ENCODE results near the gene CNTNAP3. TPM values are rescaled to one million over a fixed set of nuclear protein-coding genes. Genes with fewer than 3 reads are reported as not detected.
A peak's percentile ranks its signal among the peaks of the same experiment; 100 is the strongest.
"Not testable (repeated sequence)": the region's sequence is repeated elsewhere in the genome, so short reads cannot be mapped to it uniquely, and the experiment has no call there.

The CNTNAP3 gene
- total and polyA plus RNA-seq, 4 donors, result 7.8 to 22.5 (median 15.6) TPM

DNA sequence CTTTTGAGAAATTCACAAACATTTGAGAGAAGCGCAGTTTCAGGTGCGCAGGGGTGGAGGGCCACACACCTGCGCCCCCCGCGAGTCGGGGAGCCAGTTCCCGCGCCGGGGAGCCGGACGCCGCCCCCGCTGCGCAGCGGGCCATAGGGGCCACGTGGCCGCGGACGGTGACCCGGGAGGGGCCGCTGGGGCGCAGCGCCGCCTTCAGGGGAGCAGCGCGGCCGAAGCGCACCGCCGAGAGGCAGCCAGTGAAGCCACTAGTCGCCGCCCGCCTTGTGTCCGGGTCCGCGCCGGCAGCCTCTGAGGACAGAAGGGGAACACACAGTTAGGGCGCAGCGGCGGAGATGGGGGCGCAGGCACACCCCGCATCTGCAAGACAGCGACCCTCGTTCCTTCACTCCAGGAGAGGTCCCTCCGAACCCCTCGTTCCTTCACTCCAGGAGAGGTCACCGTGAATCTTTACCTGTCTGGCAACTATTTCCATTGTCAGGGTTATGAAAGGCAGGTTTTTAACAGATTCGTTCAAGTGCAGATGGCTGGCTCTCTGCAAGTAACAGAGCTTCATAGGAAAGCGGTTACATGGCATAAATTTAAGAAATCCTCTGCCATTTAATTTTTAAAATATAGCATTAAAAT is 209.2 kb downstream of the CNTNAP3 start:
- not testable (repeated sequence) for H3K27ac ChIP-seq (ENCODE audit: low read depth, low read length); H3K4me1 ChIP-seq (ENCODE audit: control insufficient read depth, insufficient read depth, low read length); H3K9me3 ChIP-seq (ENCODE audit: control insufficient read depth, insufficient read depth, low read length); H3K27me3 ChIP-seq (ENCODE audit: control insufficient read depth, insufficient read depth, low read length); H3K36me3 ChIP-seq (ENCODE audit: control insufficient read depth, insufficient read depth, low read length); H3K4me3 ChIP-seq (ENCODE audit: low read depth, low read length)
- WGBS (ENCODE audit: insufficient coverage), result 24% methylated on average over 14 of the region's 49 CpGs
- DNase-seq (ENCODE audit: low read depth in 4 of 6, low spot score in 6 of 6), result peak in 2 of 6 donors; percentile 29 to 48

DNA sequence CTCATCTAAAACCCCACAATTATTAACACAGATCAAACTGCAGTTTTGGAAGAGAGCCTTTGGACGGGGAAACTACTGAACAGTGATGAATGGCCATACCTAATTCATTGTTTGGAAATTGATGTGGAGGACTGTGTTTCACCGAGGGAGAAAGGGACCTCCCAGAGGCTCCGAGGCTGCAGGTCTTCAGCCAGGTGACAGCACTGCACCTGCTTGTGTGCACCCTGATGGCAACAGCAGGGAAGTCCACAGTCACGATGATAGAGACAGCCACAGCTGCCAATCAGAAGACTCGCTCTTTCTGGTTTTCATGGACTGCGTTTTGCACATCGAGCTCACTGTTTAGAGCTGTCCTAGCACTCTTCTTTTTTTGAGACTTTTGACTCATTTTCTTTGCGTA is 214.4 kb downstream of the CNTNAP3 start:
- not testable (repeated sequence) for DNase-seq (ENCODE audit: low read depth in 4 of 6, low spot score in 6 of 6); H3K4me3 ChIP-seq (ENCODE audit: low read depth, low read length); H3K36me3 ChIP-seq (ENCODE audit: control insufficient read depth, insufficient read depth, low read length); H3K9me3 ChIP-seq (ENCODE audit: control insufficient read depth, insufficient read depth, low read length); H3K27me3 ChIP-seq (ENCODE audit: control insufficient read depth, insufficient read depth, low read length); H3K4me1 ChIP-seq (ENCODE audit: control insufficient read depth, insufficient read depth, low read length); H3K27ac ChIP-seq (ENCODE audit: low read depth, low read length)
- 68% methylated on average over 2 of the region's 8 CpGs for WGBS (ENCODE audit: insufficient coverage)

DNA sequence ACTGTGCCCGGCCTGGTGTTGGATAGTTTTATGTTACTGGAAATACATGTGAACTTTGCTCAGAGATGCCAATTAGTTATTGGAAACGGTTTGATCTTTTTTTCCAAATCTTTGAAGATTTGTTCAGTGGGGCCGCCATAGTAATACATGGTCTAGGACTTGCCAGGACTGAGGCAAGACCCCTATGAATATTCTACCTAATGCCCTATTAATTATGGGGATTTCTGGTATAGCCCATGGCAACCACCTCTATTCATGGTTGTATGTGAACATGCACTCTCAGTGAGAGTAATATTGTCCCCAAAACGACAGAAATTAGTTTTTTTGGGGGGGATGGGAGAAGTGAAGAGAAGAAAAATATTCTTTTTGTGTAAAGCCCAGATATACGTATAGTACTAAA is 220.3 kb downstream of the CNTNAP3 start:
- H3K9me3 ChIP-seq (ENCODE audit: control insufficient read depth, insufficient read depth, low read length); H3K4me1 ChIP-seq (ENCODE audit: control insufficient read depth, insufficient read depth, low read length); H3K27me3 ChIP-seq (ENCODE audit: control insufficient read depth, insufficient read depth, low read length); H3K27ac ChIP-seq (ENCODE audit: low read depth, low read length); H3K36me3 ChIP-seq (ENCODE audit: control insufficient read depth, insufficient read depth, low read length); H3K4me3 ChIP-seq (ENCODE audit: low read depth, low read length); DNase-seq (ENCODE audit: low read depth in 4 of 6, low spot score in 6 of 6): not testable (repeated sequence)
- 80% methylated on average over 4 of the region's 5 CpGs for WGBS (ENCODE audit: insufficient coverage)

DNA sequence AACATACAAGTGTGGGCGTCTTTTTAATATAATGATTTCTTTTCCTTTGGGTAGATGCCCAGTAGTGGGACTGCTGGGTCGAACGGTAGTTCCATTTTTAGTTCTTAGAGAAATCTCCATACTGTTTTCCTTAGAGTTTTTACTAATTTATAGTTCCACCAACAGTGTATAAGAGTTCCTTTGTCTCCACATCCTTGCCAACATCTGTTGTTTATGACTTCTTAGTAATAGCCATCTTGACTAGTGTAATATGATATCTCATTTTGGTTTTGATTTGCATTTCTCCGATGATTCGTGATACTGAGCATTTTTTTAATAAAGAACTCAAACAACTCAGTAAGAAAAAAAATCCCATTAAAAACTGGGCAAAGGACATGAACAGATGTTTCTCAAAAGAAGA is 225.0 kb downstream of the CNTNAP3 start:
- WGBS (ENCODE audit: insufficient coverage), result no CpG with 5 or more reads among the region's 5 CpGs
- H3K27me3 ChIP-seq (ENCODE audit: control insufficient read depth, insufficient read depth, low read length); H3K4me1 ChIP-seq (ENCODE audit: control insufficient read depth, insufficient read depth, low read length); H3K4me3 ChIP-seq (ENCODE audit: low read depth, low read length); H3K27ac ChIP-seq (ENCODE audit: low read depth, low read length); H3K36me3 ChIP-seq (ENCODE audit: control insufficient read depth, insufficient read depth, low read length); DNase-seq (ENCODE audit: low read depth in 4 of 6, low spot score in 6 of 6); H3K9me3 ChIP-seq (ENCODE audit: control insufficient read depth, insufficient read depth, low read length): not testable (repeated sequence)

DNA sequence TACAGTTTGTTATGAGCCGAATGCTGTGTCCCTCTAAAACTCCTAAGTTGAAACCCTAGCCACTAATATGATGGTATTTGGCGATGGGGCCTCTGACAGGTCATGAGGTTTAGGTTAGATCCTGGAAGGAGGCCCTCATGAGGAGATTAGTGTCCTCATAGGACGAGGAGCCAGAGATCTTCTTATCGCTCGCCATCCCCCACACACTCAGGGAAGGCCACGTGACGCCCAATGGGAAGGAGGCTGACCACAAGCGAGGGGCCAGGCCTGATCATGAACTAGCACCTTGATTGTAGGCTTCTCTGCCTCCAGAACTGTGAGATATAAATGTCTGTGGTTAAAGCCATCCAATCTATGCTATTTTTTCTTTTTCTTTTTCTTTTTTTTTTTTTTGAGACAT is 233.5 kb downstream of the CNTNAP3 start:
- no CpG with 5 or more reads among the region's 8 CpGs for WGBS (ENCODE audit: insufficient coverage)
- H3K36me3 ChIP-seq (ENCODE audit: control insufficient read depth, insufficient read depth, low read length); H3K27me3 ChIP-seq (ENCODE audit: control insufficient read depth, insufficient read depth, low read length); H3K4me1 ChIP-seq (ENCODE audit: control insufficient read depth, insufficient read depth, low read length); H3K4me3 ChIP-seq (ENCODE audit: low read depth, low read length); H3K9me3 ChIP-seq (ENCODE audit: control insufficient read depth, insufficient read depth, low read length); DNase-seq (ENCODE audit: low read depth in 4 of 6, low spot score in 6 of 6); H3K27ac ChIP-seq (ENCODE audit: low read depth, low read length): not testable (repeated sequence)

DNA sequence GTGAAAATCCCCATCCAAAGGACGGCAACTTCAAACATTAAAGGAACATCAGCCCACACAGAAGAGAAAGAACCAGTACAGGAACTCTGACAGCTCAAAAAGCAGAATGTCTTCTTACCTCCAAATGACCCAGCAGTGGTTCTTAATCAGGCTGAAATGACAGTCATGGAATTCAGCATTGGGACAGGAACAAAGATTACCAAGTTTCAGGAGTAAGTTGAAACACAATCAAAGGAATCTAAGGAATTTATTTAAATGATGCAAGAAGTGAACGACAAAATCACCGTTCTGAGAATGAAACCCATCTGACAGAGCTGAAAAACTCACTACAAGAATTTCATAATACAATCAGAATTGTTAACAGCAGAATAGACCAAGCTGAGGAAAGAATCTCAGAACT is 241.1 kb downstream of the CNTNAP3 start:
- no CpG with 5 or more reads among the region's 3 CpGs for WGBS (ENCODE audit: insufficient coverage)
- H3K9me3 ChIP-seq (ENCODE audit: control insufficient read depth, insufficient read depth, low read length); H3K27me3 ChIP-seq (ENCODE audit: control insufficient read depth, insufficient read depth, low read length); H3K4me1 ChIP-seq (ENCODE audit: control insufficient read depth, insufficient read depth, low read length); H3K4me3 ChIP-seq (ENCODE audit: low read depth, low read length); H3K36me3 ChIP-seq (ENCODE audit: control insufficient read depth, insufficient read depth, low read length); H3K27ac ChIP-seq (ENCODE audit: low read depth, low read length); DNase-seq (ENCODE audit: low read depth in 4 of 6, low spot score in 6 of 6): not testable (repeated sequence)

DNA sequence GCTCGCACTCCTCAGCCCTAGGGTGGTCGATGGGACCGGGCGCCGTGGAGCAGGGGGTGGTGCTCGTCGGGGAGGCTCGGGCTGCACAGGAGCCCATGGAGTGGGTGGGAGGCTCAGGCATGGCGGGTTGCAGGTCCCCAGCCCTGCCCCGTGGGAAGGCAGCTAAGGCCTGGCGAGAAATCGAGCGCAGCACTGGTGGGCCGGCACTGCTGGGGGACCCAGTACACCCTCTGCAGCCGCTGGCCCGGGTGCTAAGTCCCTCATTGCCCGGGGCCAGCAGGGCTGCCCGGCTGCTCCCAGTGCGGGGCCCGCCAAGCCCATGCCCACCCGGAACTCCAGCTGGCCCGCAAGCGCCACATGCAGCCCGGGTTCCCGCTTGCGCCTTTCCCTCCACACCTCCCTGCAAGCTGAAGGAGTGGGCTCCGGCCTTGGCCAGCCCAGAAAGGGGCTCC is 245.6 kb downstream of the CNTNAP3 start:
- H3K4me3 ChIP-seq (ENCODE audit: low read depth, low read length); H3K4me1 ChIP-seq (ENCODE audit: control insufficient read depth, insufficient read depth, low read length); H3K36me3 ChIP-seq (ENCODE audit: control insufficient read depth, insufficient read depth, low read length); H3K9me3 ChIP-seq (ENCODE audit: control insufficient read depth, insufficient read depth, low read length); H3K27me3 ChIP-seq (ENCODE audit: control insufficient read depth, insufficient read depth, low read length); H3K27ac ChIP-seq (ENCODE audit: low read depth, low read length); DNase-seq (ENCODE audit: low read depth in 4 of 6, low spot score in 6 of 6): not testable (repeated sequence)
- WGBS (ENCODE audit: insufficient coverage), result 93% methylated on average over 27 of the region's 27 CpGs

DNA sequence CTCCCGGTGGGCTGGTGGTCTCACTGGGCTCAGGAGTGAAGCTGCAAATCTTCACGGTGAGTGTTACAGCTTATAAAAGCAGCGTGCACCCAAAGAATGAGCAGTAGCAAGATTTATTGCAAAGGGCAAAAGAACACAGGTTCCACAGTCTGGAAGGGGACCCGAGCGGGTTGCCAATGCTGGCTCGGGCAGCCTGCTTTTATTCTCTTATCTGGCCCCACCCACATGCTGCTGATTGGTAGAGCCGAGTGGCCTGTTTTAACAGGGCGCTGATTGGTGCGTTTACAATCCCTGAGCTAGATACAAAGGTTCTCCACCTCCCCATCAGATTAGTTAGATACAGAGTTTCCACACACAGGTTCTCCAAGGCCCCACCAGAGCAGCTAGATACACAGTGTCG is 246.2 kb downstream of the CNTNAP3 start:
- H3K27ac ChIP-seq (ENCODE audit: low read depth, low read length); H3K4me1 ChIP-seq (ENCODE audit: control insufficient read depth, insufficient read depth, low read length); H3K36me3 ChIP-seq (ENCODE audit: control insufficient read depth, insufficient read depth, low read length); DNase-seq (ENCODE audit: low read depth in 4 of 6, low spot score in 6 of 6); H3K9me3 ChIP-seq (ENCODE audit: control insufficient read depth, insufficient read depth, low read length); H3K27me3 ChIP-seq (ENCODE audit: control insufficient read depth, insufficient read depth, low read length); H3K4me3 ChIP-seq (ENCODE audit: low read depth, low read length): not testable (repeated sequence)
- 87% methylated on average over 7 of the region's 10 CpGs for WGBS (ENCODE audit: insufficient coverage)

DNA sequence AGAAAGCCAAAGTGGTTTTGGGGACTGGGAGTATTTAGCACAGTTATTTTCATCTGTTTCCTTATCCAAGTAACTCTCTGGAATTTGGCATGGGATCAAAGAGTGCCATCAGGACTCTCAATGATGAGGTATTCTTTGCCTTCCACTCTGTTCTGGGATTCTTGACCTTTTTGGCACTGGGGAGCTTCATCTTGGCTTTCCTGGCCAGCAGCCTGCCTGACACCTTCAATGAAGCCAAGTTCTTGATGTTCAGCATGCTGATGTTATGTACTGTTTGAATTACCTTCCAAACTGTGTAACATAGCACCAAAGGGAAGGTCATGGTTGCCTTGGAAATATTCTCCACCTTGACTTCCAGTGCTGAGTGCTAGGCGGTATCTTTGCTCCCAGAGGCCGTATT is 248.8 kb downstream of the CNTNAP3 start:
- DNase-seq (ENCODE audit: low read depth in 4 of 6, low spot score in 6 of 6), result peak in 2 of 6 donors; percentile 55 to 58
- H3K36me3 ChIP-seq (ENCODE audit: control insufficient read depth, insufficient read depth, low read length); H3K27me3 ChIP-seq (ENCODE audit: control insufficient read depth, insufficient read depth, low read length); H3K9me3 ChIP-seq (ENCODE audit: control insufficient read depth, insufficient read depth, low read length); H3K27ac ChIP-seq (ENCODE audit: low read depth, low read length); H3K4me3 ChIP-seq (ENCODE audit: low read depth, low read length); H3K4me1 ChIP-seq (ENCODE audit: control insufficient read depth, insufficient read depth, low read length): not testable (repeated sequence)
- WGBS (ENCODE audit: insufficient coverage), result no CpG with 5 or more reads among the region's 2 CpGs

DNA sequence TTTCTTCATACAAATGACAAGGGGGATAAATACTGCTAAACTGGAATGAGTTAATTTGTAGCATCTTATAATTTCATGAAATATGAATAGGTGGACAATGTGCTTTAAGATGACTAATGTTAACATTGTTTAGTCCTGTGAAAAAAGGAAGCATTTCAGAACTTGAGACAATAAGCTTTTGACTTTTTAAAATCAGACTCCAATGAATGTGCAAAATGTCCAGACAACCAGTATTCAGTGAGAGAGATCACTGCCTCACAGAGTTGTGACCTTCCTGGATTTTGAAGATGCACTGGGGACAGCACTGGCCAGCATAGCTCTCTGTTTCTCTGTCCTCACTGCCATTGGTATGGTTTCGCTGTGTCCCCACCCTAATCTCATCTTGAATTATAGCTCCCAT is 249.7 kb downstream of the CNTNAP3 start:
- not testable (repeated sequence) for H3K4me3 ChIP-seq (ENCODE audit: low read depth, low read length); H3K27me3 ChIP-seq (ENCODE audit: control insufficient read depth, insufficient read depth, low read length); DNase-seq (ENCODE audit: low read depth in 4 of 6, low spot score in 6 of 6); H3K27ac ChIP-seq (ENCODE audit: low read depth, low read length); H3K9me3 ChIP-seq (ENCODE audit: control insufficient read depth, insufficient read depth, low read length); H3K36me3 ChIP-seq (ENCODE audit: control insufficient read depth, insufficient read depth, low read length); H3K4me1 ChIP-seq (ENCODE audit: control insufficient read depth, insufficient read depth, low read length)
- WGBS (ENCODE audit: insufficient coverage), result no CpG with 5 or more reads among the region's 1 CpG
